ENCODE data around the gene DDAH2.

Gene DDAH2

GRCh38 chr6:31732029-31732428 lies 2.9 kb upstream of the DDAH2 start:
- no peak for DNase-seq (ENCODE audit: low spot score)

GRCh38 chr6:31730631-31731086 lies 1.6 kb upstream of the DDAH2 start:
- no peak for DNase-seq (ENCODE audit: low spot score)

GRCh38 chr6:31729979-31730630 lies 1.0 kb upstream of the DDAH2 start:
- peak; percentile 96 for DNase-seq (ENCODE audit: low spot score)

- peak; percentile 94 for DNase-seq (ENCODE audit: low spot score)
These were observed 448 bp upstream of the DDAH2 start for GRCh38 chr6:31729515-31729978.

- no peak for DNase-seq (ENCODE audit: low spot score)
These were observed 1.1 kb downstream of the DDAH2 start for GRCh38 chr6:31727717-31728671.

- DNase-seq (ENCODE audit: low spot score): no peak
These were observed 1.9 kb downstream of the DDAH2 start for GRCh38 chr6:31727034-31727716.

- no peak for DNase-seq (ENCODE audit: low spot score)
These were observed 3.4 kb downstream of the DDAH2 start for GRCh38 chr6:31725502-31726350.

- DNase-seq (ENCODE audit: low spot score): no peak
These were observed 5.0 kb downstream of the DDAH2 start for GRCh38 chr6:31723980-31724691.

- DNase-seq (ENCODE audit: low spot score): no peak
These were observed 5.7 kb downstream of the DDAH2 start, which contains the start of gene MPIG6B for GRCh38 chr6:31723245-31723979. MPIG6B (plus strand) TSS chr6:31723373; CDS start chr6:31723384, 11 bp downstream.

GRCh38 chr6:31722173-31722572 lies 6.9 kb downstream of the DDAH2 start:
- DNase-seq (ENCODE audit: low spot score): no peak

GRCh38 chr6:31721351-31722020 lies 7.6 kb downstream of the DDAH2 start, which contains the start of gene LY6G6C:
LY6G6C (minus strand) TSS chr6:31721746; CDS start chr6:31721679, 67 bp downstream.
- no peak for DNase-seq (ENCODE audit: low spot score)

GRCh38 chr6:31720196-31720770 lies 8.8 kb downstream of the DDAH2 start:
- DNase-seq (ENCODE audit: low spot score): no peak

- DNase-seq (ENCODE audit: low spot score): no peak
These were observed 10.1 kb downstream of the DDAH2 start for GRCh38 chr6:31719001-31719400.

GRCh38 chr6:31718265-31718664 lies 10.8 kb downstream of the DDAH2 start:
- DNase-seq (ENCODE audit: low spot score): no peak

- no peak for DNase-seq (ENCODE audit: low spot score)
These were observed 11.4 kb downstream of the DDAH2 start for GRCh38 chr6:31717499-31718222.

GRCh38 chr6:31715022-31715958 lies 13.8 kb downstream of the DDAH2 start, which contains the start of gene LY6G6D:
LY6G6D (plus strand) TSS chr6:31715348; CDS start chr6:31715356, 8 bp downstream.
- no peak for DNase-seq (ENCODE audit: low spot score)

All from ecto neural progenitor cell (in vitro differentiated cells).